ENCODE measurements around the gene CIDEC.
"Not testable (repeated sequence)": the region's sequence is repeated elsewhere in the genome, so short reads cannot be mapped to it uniquely, and the experiment has no call there.

Gene CIDEC

DNA sequence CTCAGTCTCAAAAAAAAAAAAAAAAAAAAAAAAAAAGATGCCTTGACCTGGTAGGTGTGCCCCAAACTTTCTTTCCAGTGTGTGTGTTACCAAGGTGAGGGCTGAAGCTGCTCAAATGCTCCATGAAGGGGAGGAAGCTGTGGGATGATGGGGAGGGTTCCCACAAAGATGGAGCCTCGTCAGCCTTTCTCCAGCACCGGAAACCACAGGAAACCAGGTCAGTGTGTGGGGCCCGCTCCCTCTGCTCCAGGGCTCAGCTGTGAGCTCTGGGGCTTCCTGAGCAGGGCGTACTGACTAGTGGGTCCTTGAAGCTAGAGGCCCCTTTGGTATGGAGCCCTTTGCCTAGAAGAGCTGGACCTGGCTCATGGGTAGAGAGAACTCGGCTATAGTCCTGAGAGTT lies 21.9 kb upstream of the CIDEC start:
- TF ChIP-seq, protein P1, sequence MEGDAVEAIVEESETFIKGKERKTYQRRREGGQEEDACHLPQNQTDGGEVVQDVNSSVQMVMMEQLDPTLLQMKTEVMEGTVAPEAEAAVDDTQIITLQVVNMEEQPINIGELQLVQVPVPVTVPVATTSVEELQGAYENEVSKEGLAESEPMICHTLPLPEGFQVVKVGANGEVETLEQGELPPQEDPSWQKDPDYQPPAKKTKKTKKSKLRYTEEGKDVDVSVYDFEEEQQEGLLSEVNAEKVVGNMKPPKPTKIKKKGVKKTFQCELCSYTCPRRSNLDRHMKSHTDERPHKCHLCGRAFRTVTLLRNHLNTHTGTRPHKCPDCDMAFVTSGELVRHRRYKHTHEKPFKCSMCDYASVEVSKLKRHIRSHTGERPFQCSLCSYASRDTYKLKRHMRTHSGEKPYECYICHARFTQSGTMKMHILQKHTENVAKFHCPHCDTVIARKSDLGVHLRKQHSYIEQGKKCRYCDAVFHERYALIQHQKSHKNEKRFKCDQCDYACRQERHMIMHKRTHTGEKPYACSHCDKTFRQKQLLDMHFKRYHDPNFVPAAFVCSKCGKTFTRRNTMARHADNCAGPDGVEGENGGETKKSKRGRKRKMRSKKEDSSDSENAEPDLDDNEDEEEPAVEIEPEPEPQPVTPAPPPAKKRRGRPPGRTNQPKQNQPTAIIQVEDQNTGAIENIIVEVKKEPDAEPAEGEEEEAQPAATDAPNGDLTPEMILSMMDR (IDR thresholded peaks at IDR 0.05; ENCODE audit: insufficient read depth, missing control alignments) = no peak
- DNase-seq (ENCODE audit: insufficient read length, low spot score) = no peak
- no peak for FAIRE-seq

DNA sequence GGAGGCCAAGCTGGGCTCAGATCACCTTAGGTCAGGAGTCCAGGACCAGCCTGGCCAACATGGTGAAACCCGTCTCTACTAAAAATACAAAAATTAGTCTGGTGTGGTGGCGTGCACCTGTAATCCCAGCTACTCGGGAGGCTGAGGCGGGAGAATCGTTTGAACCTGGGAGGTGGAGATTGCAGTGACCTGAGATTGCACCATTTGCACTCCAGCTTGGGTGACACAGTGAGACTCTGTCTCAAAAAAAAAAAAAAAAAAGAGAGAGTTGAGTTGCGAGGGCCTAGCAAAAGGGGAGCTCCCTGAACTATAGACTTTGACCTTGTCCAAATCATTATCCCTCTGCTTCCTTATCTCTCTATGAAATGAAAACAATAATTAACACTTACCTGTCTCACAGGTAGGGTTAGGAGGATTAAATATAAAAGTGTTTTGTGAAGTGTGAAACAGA lies 20.9 kb upstream of the CIDEC start:
- not testable (repeated sequence) for DNase-seq (ENCODE audit: insufficient read length, low spot score); FAIRE-seq

DNA sequence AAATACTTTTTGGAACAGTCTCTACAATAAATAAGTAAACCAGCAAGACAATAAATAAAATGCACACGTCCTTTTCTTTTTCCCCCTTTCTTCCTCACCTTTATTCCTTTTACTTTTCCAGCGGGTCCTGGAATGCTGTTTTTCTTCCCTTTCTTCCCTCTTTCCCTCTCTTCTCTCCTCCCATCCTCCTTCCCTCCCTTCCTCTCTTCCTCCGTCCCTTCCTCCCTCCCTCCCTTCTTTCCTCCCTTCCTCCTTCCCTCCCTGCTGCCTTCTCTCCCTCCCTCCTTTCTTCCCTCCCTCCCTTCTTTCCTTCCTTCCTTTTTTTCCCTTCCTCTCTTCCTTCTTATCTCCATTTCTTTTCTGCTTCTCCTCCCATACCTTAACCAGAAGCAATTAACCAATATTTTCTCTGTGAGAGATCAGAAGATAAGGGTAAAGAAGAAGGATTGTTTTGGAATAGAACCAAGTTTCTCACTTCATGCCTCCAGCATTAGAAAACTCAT lies 19.3 kb upstream of the CIDEC start:
- FAIRE-seq = no peak

DNA sequence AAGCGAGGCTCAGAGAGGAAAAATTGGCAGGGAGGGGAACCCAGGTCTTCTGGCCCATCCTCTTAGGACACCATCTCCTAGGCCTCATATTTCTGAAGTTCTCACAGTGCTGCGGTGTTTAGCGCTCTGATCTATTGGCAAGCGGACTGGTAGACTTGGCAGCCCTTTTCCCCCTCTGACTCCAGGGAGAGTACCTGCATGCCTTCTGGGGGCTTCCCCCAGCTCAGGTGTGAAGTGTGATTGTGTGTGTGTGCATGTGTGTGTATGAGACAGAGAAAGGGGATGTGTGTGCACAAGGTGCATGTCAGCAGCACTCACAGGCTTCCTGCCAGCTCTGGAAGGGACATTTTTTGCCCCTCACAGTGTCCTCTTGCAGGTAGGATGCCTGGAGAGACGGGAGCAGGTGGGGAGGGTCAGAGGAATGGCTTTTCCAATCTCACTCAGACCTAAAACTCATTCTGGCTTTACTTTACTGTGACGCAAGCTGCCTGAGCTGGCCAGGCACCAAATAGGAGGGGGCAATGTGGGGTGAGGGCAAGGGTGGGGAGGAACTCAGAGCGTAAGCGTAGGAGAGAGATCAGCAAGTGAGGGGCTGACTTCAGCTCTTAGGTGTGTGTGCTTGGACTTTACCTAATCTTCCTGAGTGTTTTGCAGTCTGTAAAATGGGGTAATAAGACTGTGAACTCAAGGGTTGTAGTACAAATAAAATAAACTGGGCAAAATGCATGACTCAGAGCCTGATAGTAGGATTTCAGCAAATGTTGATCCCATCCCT lies 18.6 kb upstream of the CIDEC start:
- TF ChIP-seq, protein P1 (IDR thresholded peaks at IDR 0.05; ENCODE audit: insufficient read depth, missing control alignments) = no peak
- DNase-seq (ENCODE audit: insufficient read length, low spot score) (no peak), FAIRE-seq (no peak)

More for the DNA sequence above, 19.3 kb upstream of the CIDEC start:
- no peak for DNase-seq (ENCODE audit: insufficient read length, low spot score)
- TF ChIP-seq, protein P1 (IDR thresholded peaks at IDR 0.05; ENCODE audit: insufficient read depth, missing control alignments) = no peak

DNA sequence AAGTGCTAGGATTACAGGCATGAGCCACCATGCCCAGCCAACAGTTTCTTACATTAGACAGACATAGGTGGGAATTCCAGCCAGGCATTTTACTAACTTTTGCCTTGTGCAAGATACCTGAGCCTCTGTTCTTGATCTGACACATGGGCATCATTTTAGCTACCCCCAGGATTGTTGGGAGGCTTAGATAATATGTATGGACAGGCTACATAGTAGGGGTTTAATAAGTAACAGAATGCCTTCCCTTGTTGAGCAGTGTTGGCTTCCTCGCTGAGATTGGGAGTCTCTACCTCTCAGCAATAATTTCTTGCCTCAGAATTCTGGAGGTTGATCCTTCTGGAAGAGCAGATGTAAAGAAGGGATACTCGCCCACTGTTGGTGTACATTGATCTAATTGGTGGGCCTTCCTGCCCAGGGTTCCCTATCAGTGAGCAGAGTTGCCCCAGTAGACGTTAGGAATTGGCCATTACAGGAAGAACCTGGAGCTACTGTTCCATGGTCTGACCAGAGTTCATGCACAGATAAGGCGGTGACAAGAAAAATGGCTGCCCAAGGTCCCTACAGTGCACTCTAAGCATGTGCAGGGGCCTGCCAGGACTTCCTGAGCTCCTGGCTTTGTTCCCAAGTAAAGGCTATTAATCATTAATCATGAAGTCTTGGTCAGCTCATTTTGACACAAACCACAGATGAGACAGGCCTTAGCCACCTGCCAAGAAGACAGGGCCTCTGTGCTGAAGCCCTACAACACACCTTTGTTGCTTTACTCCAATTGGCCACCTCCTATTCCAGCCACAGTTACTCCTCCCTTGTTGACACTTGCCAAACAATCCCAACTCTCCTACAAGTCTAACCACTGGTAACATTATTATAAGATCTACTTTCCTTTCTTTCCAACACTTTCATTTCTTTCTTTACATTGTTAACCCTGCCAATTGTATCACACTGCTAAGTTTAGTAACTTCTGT lies 17.6 kb upstream of the CIDEC start:
- TF ChIP-seq, protein P1 (IDR thresholded peaks at IDR 0.05; ENCODE audit: insufficient read depth, missing control alignments) = no peak
- DNase-seq (ENCODE audit: insufficient read length, low spot score) (no peak), FAIRE-seq (no peak)

DNA sequence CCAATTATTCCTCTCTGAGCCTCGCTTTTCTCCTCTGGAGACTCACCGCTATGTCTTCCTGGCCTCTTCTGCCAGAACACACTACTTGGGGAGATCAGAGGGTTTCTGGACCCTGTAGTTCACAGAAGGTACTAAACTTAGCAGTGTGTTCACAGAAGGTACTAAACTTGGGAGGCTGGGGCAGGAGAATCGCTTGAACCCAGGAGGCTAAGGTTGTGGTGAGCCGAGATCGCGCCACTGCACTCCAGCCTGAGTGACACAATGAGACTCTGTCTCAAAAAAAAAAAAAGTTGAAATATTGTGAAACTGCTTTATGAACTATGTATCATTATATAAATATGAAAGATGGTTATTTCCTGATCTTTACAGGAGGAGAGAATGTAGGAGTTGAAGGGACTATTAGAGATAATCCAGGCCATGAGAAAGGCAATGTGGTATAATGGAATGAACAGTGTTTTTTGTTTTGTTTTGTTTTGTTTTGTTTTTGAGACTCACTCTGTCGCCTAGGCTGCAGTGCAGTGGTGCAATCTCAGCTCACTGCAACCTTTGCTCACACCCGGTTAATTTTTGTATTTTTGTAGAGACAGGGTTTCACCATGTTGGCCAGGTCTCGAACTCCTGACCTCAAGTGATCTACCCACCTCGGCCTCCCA lies 16.8 kb upstream of the CIDEC start:
- not testable (repeated sequence) for DNase-seq (ENCODE audit: insufficient read length, low spot score)

DNA sequence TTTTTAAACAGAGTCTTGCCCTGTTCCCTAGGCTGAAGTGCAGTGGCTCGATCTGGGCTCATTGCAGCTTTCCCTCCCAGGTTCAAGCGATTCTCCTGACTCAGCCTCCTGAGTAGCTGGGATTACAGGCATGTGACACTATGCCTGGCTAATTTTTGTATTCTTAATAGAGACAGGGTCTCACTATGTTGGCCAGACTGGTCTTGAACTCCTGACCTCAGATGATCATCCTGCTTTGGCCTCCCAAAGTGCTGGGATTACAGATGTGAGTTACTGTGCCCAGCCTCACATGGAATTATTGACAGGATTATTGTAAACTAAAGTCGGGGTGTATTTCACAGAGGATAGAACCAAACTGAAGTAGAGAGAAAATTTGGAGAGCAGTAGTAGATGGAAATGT lies 15.7 kb upstream of the CIDEC start:
- DNase-seq (ENCODE audit: insufficient read length, low spot score); FAIRE-seq: not testable (repeated sequence)

More for the DNA sequence above, 16.8 kb upstream of the CIDEC start:
- not testable (repeated sequence) for FAIRE-seq

DNA sequence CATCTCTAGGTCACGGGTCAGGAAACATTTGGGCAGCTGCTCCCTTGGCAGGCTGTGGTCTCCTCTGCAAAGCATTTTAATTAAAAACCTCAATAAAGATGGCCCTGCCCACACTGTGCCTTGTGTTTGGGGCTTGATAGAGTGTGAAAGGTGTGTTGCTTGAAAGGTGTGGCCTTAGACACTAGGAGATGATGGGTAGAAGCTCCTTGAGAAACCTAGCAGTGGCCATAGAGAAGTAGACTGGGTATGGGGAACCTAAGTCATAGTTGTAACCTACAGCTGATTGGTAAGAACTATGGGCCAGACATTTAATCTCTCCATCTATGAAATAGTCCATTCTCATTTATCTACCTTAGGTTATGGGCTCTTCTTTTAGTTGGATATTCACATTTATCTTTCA lies 13.7 kb upstream of the CIDEC start:
- no peak for DNase-seq (ENCODE audit: insufficient read length, low spot score)
- TF ChIP-seq, protein P1 (IDR thresholded peaks at IDR 0.05; ENCODE audit: insufficient read depth, missing control alignments) = no peak

More for the DNA sequence above, 13.7 kb upstream of the CIDEC start:
- no peak for FAIRE-seq
